ENCODE measurements around the gene TCTN3. TPM values are rescaled to one million over a fixed set of nuclear protein-coding genes. Genes with fewer than 3 reads are reported as not detected.
"Not testable (repeated sequence)": the region's sequence is repeated elsewhere in the genome, so short reads cannot be mapped to it uniquely, and the experiment has no call there.

The TCTN3 gene
- total RNA-seq, 4 donors from 2014 or later: 15.4 to 23.5 (median 21.8) TPM

- no peaks in the 10 kb centered on the region for H3K9me3 ChIP-seq
- H3K36me3 ChIP-seq: peaks cover 24 to 83% (median 71%) of the 10 kb centered on the region in 4 donors
- H3K4me3 ChIP-seq: no peak overlapping the region
- intact Hi-C loops (cut with DNase I): no loop called here
- peaks cover 16 to 31% (median 19%) of the 10 kb centered on the region in 4 donors for H3K4me1 ChIP-seq
- H3K27me3 ChIP-seq: no peaks in the 10 kb centered on the region
- TF ChIP-seq POLR2AphosphoS5 (IDR thresholded peaks at IDR 0.05) (no peak), CTCF (IDR thresholded peaks at IDR 0.05) (no peak), EP300 (IDR thresholded peaks at IDR 0.05) (no peak), POLR2A (IDR thresholded peaks at IDR 0.05; ENCODE audit: low read depth) (no peak)
- 85% methylated on average over 2 of the region's 2 CpGs for WGBS
- DNase-seq (ENCODE audit: extremely low spot score): peak; percentile 7
- H3K27ac ChIP-seq (replicated peaks in 1 of 4): no peak overlapping the region
Observed at GRCh38 chr10:95688648-95689047, 5.1 kb downstream of the TCTN3 start.

GRCh38 chr10:95683966-95684365, 9.8 kb downstream of the TCTN3 start:
- H3K27me3 ChIP-seq: no peaks in the 10 kb centered on the region
- H3K36me3 ChIP-seq: peaks cover 41 to 99% (median 87%) of the 10 kb centered on the region in 4 donors
- no peaks in the 10 kb centered on the region for H3K4me1 ChIP-seq
- no peaks in the 10 kb centered on the region for H3K9me3 ChIP-seq
- DNase-seq (ENCODE audit: extremely low spot score): no peak
- intact Hi-C loops (cut with DNase I): no loop called here
- H3K27ac ChIP-seq (replicated peaks in 1 of 4): no peak overlapping the region
- TF ChIP-seq CTCF (IDR thresholded peaks at IDR 0.05): no peak
- TF ChIP-seq POLR2A (IDR thresholded peaks at IDR 0.05; ENCODE audit: low read depth): no peak
- no peak for TF ChIP-seq POLR2AphosphoS5 (IDR thresholded peaks at IDR 0.05)
- H3K4me3 ChIP-seq: no peak overlapping the region

- DNase-seq (ENCODE audit: extremely low spot score): no peak
- Histone ChIP-seq H3K27ac (replicated peaks in 1 of 4) (no peak overlapping the region), H3K36me3 (peaks cover 18 to 79% (median 49%) of the 10 kb centered on the region in 4 donors), H3K9me3 (no peaks in the 10 kb centered on the region), H3K4me1 (no peaks in the 10 kb centered on the region), H3K27me3 (no peaks in the 10 kb centered on the region), H3K4me3 (no peak overlapping the region)
- 90% methylated on average over 1 of the region's 1 CpG for WGBS
- intact Hi-C loops (cut with DNase I): no loop called here
- no peak for TF ChIP-seq POLR2A (IDR thresholded peaks at IDR 0.05; ENCODE audit: low read depth)
- no peak for TF ChIP-seq CTCF (IDR thresholded peaks at IDR 0.05)
- TF ChIP-seq EP300 (IDR thresholded peaks at IDR 0.05): no peak
- TF ChIP-seq POLR2AphosphoS5 (IDR thresholded peaks at IDR 0.05): no peak
Observed at GRCh38 chr10:95675403-95676116, 18.2 kb downstream of the TCTN3 start.

- no peaks in the 10 kb centered on the region for H3K4me1 ChIP-seq
- H3K27ac ChIP-seq (replicated peaks in 1 of 4): no peak overlapping the region
- TF ChIP-seq EP300 (IDR thresholded peaks at IDR 0.05): no peak
- TF ChIP-seq POLR2A (IDR thresholded peaks at IDR 0.05; ENCODE audit: low read depth): no peak
- TF ChIP-seq CTCF (IDR thresholded peaks at IDR 0.05): no peak
- TF ChIP-seq POLR2AphosphoS5 (IDR thresholded peaks at IDR 0.05): no peak
- no peaks in the 10 kb centered on the region for H3K27me3 ChIP-seq
- 100% methylated on average over 1 of the region's 1 CpG for WGBS
- peaks cover 10 to 70% (median 42%) of the 10 kb centered on the region in 4 donors for H3K36me3 ChIP-seq
- H3K9me3 ChIP-seq: no peaks in the 10 kb centered on the region
- intact Hi-C loops (cut with DNase I): no loop called here
- H3K4me3 ChIP-seq: no peak overlapping the region
- no peak for DNase-seq (ENCODE audit: extremely low spot score)
Observed at GRCh38 chr10:95674643-95675042, 19.1 kb downstream of the TCTN3 start.

GRCh38 chr10:95672641-95673040, 21.1 kb downstream of the TCTN3 start:
- DNase-seq (ENCODE audit: extremely low spot score); H3K27ac ChIP-seq (replicated peaks in 1 of 4); H3K4me1 ChIP-seq; H3K27me3 ChIP-seq; H3K4me3 ChIP-seq; intact Hi-C loops (cut with DNase I); H3K9me3 ChIP-seq: not testable (repeated sequence)
- peaks cover 0 to 62% (median 34%) of the 10 kb centered on the region in 4 donors for H3K36me3 ChIP-seq
- WGBS: 97% methylated on average over 7 of the region's 7 CpGs
